CD4-positive, CD25-positive, alpha-beta regulatory T cell (primary cell): ENCODE results near the gene SARDH. TPM values are rescaled to one million over a fixed set of nuclear protein-coding genes. Genes with fewer than 3 reads are reported as not detected.

Experiments used
- ATAC-seq, 2 donors: fragments of 150-1000 bp; cut with Tn5 transposase; one replicate each; pipeline ENCODE4 v1.10.0; 2021; ENCODE audit warnings: low read depth in 2 of 2, moderate number of reproducible peaks in 2 of 2, moderate library complexity in 1 of 2
- DNase-seq, 3 donors: peaks; one replicate each; pipeline versions ENCODE4 v3.0.0 to v3.0.0-alpha.2; 2012 to 2022; ENCODE audit warnings: mixed read lengths in 1 of 3
- H3K27ac ChIP-seq: one replicate; pipeline ENCODE4 v1.7.0; 2013; ENCODE audit warnings: mild to moderate bottlenecking, low read length; ENCODE audit not compliant: insufficient read depth, poor library complexity, severe bottlenecking
- H3K27me3 ChIP-seq: one replicate; pipeline ENCODE4 v1.7.0; 2013; ENCODE audit warnings: low read length; ENCODE audit not compliant: control insufficient read depth, insufficient read depth
- H3K36me3 ChIP-seq: one replicate; pipeline ENCODE4 v1.7.0; 2013; ENCODE audit warnings: mild to moderate bottlenecking, low read length, moderate library complexity; ENCODE audit not compliant: control insufficient read depth, insufficient read depth
- H3K4me1 ChIP-seq: 2 replicates; pipeline ENCODE4 v1.7.0; 2013; ENCODE audit warnings: mild to moderate bottlenecking, low read length; ENCODE audit not compliant: insufficient read depth, control insufficient read depth, poor library complexity, severe bottlenecking
- H3K4me3 ChIP-seq: one replicate; pipeline ENCODE4 v1.7.0; 2013; ENCODE audit warnings: low read depth, mild to moderate bottlenecking, low read length, moderate library complexity
- H3K9me3 ChIP-seq, 2 experiments: 1 replicate in 1 of 2; 2 replicates in 1 of 2; pipeline ENCODE4 v1.7.0; 2013; ENCODE audit warnings: low read length in 2 of 2, mild to moderate bottlenecking in 1 of 2, moderate library complexity in 1 of 2; ENCODE audit not compliant: control insufficient read depth in 2 of 2
- H3K27ac Mint-ChIP-seq, 3 donors: one replicate each; pipeline ENCODE4 v1.8.0; 2020 to 2022; ENCODE audit warnings: mild to moderate bottlenecking in 3 of 3, mixed read lengths in 3 of 3, moderate library complexity in 2 of 3
- H3K27me3 Mint-ChIP-seq: one replicate; pipeline ENCODE4 v1.8.0; 2022; ENCODE audit warnings: mild to moderate bottlenecking, mixed read lengths
- H3K36me3 Mint-ChIP-seq: one replicate; pipeline ENCODE4 v1.8.0; 2020; ENCODE audit warnings: mixed read lengths
- H3K4me1 Mint-ChIP-seq, 4 donors: one replicate each; pipeline ENCODE4 v1.8.0; 2020 to 2022; ENCODE audit warnings: mixed read lengths in 4 of 4, mild to moderate bottlenecking in 1 of 4
- H3K4me3 Mint-ChIP-seq, 4 donors: one replicate each; pipeline ENCODE4 v1.8.0; 2020 to 2022; ENCODE audit warnings: mild to moderate bottlenecking in 4 of 4, mixed read lengths in 4 of 4, moderate library complexity in 3 of 4
- H3K9me3 Mint-ChIP-seq, 7 donors: one replicate each; pipeline ENCODE4 v1.8.0; 2020 to 2022; ENCODE audit warnings: mixed read lengths in 7 of 7, mild to moderate bottlenecking in 3 of 7, moderate library complexity in 2 of 7
- polyA plus RNA-seq, 4 donors: library from polyadenylated mRNA; unstranded; fragments of 300-500 nt; fragmentation: Illumina TruSeq; gene quantifications; one replicate each; pipeline ENCODE4 v1.2.3, GENCODE V29; 2021
- total RNA-seq: library from RNA; stranded (reverse); gene quantifications from one replicate; pipeline ENCODE4 v1.2.3, GENCODE V29; 2022

SARDH gene
- total and polyA plus RNA-seq, 5 donors from 2014 or later, result 5.8 to 15.6 (median 8.4) TPM

- no peak for DNase-seq
- H3K4me3 Mint-ChIP-seq, result no peak overlapping the region
- Histone ChIP-seq H3K27ac (no peak overlapping the region), H3K4me1 (no peaks in the 10 kb centered on the region), H3K36me3 (no peaks in the 10 kb centered on the region), H3K27me3 (no peaks in the 10 kb centered on the region), H3K4me3 (no peak overlapping the region), H3K9me3 (no peaks in the 10 kb centered on the region)
- peak overlapping the region in 1 of 3 donors; percentile 57 for H3K27ac Mint-ChIP-seq
- H3K36me3 Mint-ChIP-seq, result no peaks in the 10 kb centered on the region
- peaks cover under 1% of the 10 kb centered on the region for H3K27me3 Mint-ChIP-seq
- H3K4me1 Mint-ChIP-seq, result peaks cover 0 to 4% (median 2%) of the 10 kb centered on the region in 4 donors
- peaks cover 0 to 3% (median 0%) of the 10 kb centered on the region in 7 donors for H3K9me3 Mint-ChIP-seq
- no peak for ATAC-seq
Observed at GRCh38 chr9:133643978-133644760, 94.0 kb downstream of the SARDH start.

- Mint-ChIP-seq H3K27ac (no peak overlapping the region), H3K4me3 (no peak overlapping the region), H3K4me1 (peaks cover 0 to 4% (median 2%) of the 10 kb centered on the region in 4 donors), H3K27me3 (no peaks in the 10 kb centered on the region), H3K9me3 (peaks cover 0 to 3% (median 0%) of the 10 kb centered on the region in 7 donors), H3K36me3 (no peaks in the 10 kb centered on the region)
- H3K4me3 ChIP-seq, result no peak overlapping the region
- no peaks in the 10 kb centered on the region for H3K9me3 ChIP-seq
- no peak for DNase-seq
- H3K27ac ChIP-seq, result no peak overlapping the region
- H3K27me3 ChIP-seq, result no peaks in the 10 kb centered on the region
- H3K4me1 ChIP-seq, result no peaks in the 10 kb centered on the region
- no peaks in the 10 kb centered on the region for H3K36me3 ChIP-seq
- ATAC-seq, result no peak
Observed at GRCh38 chr9:133643362-133643755, 94.8 kb downstream of the SARDH start.

GRCh38 chr9:133642708-133643361 lies 95.3 kb downstream of the SARDH start:
- Histone ChIP-seq H3K4me3 (no peak overlapping the region), H3K27ac (no peak overlapping the region), H3K27me3 (no peaks in the 10 kb centered on the region), H3K36me3 (no peaks in the 10 kb centered on the region), H3K4me1 (no peaks in the 10 kb centered on the region), H3K9me3 (no peaks in the 10 kb centered on the region)
- Mint-ChIP-seq H3K36me3 (no peaks in the 10 kb centered on the region), H3K27me3 (no peaks in the 10 kb centered on the region), H3K9me3 (peaks cover 0 to 3% (median 0%) of the 10 kb centered on the region in 7 donors), H3K27ac (no peak overlapping the region), H3K4me1 (peaks cover 0 to 4% (median 2%) of the 10 kb centered on the region in 4 donors), H3K4me3 (no peak overlapping the region)
- DNase-seq, result no peak
- no peak for ATAC-seq

GRCh38 chr9:133641861-133642595 lies 96.1 kb downstream of the SARDH start:
- peaks cover 0 to 3% (median 0%) of the 10 kb centered on the region in 7 donors for H3K9me3 Mint-ChIP-seq

GRCh38 chr9:133641396-133641655 lies 96.8 kb downstream of the SARDH start:
- ATAC-seq, result no peak
- Mint-ChIP-seq H3K27me3 (peaks cover 4% of the 10 kb centered on the region), H3K27ac (no peak overlapping the region), H3K4me1 (peaks cover 0 to 4% (median 0%) of the 10 kb centered on the region in 4 donors), H3K36me3 (no peaks in the 10 kb centered on the region), H3K4me3 (no peak overlapping the region), H3K9me3 (peaks cover 0 to 3% (median 0%) of the 10 kb centered on the region in 7 donors)
- Histone ChIP-seq H3K36me3 (no peaks in the 10 kb centered on the region), H3K4me3 (no peak overlapping the region), H3K27me3 (no peaks in the 10 kb centered on the region), H3K27ac (no peak overlapping the region), H3K4me1 (no peaks in the 10 kb centered on the region), H3K9me3 (no peaks in the 10 kb centered on the region)
- DNase-seq, result no peak

More at GRCh38 chr9:133641861-133642595, 96.1 kb downstream of the SARDH start:
- H3K9me3 ChIP-seq, result no peaks in the 10 kb centered on the region
- H3K4me3 Mint-ChIP-seq, result no peak overlapping the region
- H3K27ac Mint-ChIP-seq, result no peak overlapping the region
- H3K27ac ChIP-seq, result no peak overlapping the region
- H3K27me3 Mint-ChIP-seq, result peaks cover 4% of the 10 kb centered on the region
- no peaks in the 10 kb centered on the region for H3K36me3 ChIP-seq
- H3K4me1 Mint-ChIP-seq, result peaks cover 0 to 4% (median 0%) of the 10 kb centered on the region in 4 donors
- H3K4me3 ChIP-seq, result no peak overlapping the region
- ATAC-seq, result no peak
- DNase-seq, result no peak
- no peaks in the 10 kb centered on the region for H3K27me3 ChIP-seq
- H3K4me1 ChIP-seq, result no peaks in the 10 kb centered on the region
- H3K36me3 Mint-ChIP-seq, result no peaks in the 10 kb centered on the region

- Histone ChIP-seq H3K4me3 (no peak overlapping the region), H3K36me3 (no peaks in the 10 kb centered on the region), H3K27ac (no peak overlapping the region), H3K9me3 (no peaks in the 10 kb centered on the region), H3K4me1 (no peaks in the 10 kb centered on the region), H3K27me3 (no peaks in the 10 kb centered on the region)
- no peak for ATAC-seq
- no peak for DNase-seq
- no peaks in the 10 kb centered on the region for H3K36me3 Mint-ChIP-seq
- peak overlapping the region in 1 of 3 donors; percentile 33 for H3K27ac Mint-ChIP-seq
- no peak overlapping the region for H3K4me3 Mint-ChIP-seq
- H3K4me1 Mint-ChIP-seq, result peaks cover 0 to 4% (median 0%) of the 10 kb centered on the region in 4 donors
- H3K27me3 Mint-ChIP-seq, result peaks cover 4% of the 10 kb centered on the region
- H3K9me3 Mint-ChIP-seq, result peaks cover 0 to 3% (median 0%) of the 10 kb centered on the region in 7 donors
Observed at GRCh38 chr9:133640580-133641395, 97.4 kb downstream of the SARDH start.

GRCh38 chr9:133640160-133640559 lies 98.0 kb downstream of the SARDH start:
- no peaks in the 10 kb centered on the region for H3K36me3 ChIP-seq
- no peak overlapping the region for H3K4me3 Mint-ChIP-seq
- no peak overlapping the region for H3K4me3 ChIP-seq
- DNase-seq (no peak), ATAC-seq (no peak)
- peak overlapping the region in 1 of 3 donors; percentile 33 for H3K27ac Mint-ChIP-seq
- H3K4me1 Mint-ChIP-seq, result peaks cover 0 to under 1% (median 0%) of the 10 kb centered on the region in 4 donors
- no peaks in the 10 kb centered on the region for H3K4me1 ChIP-seq
- H3K27me3 Mint-ChIP-seq, result peaks cover 4% of the 10 kb centered on the region
- no peaks in the 10 kb centered on the region for H3K27me3 ChIP-seq
- H3K9me3 ChIP-seq, result no peaks in the 10 kb centered on the region
- H3K27ac ChIP-seq, result no peak overlapping the region
- H3K36me3 Mint-ChIP-seq, result no peaks in the 10 kb centered on the region
- H3K9me3 Mint-ChIP-seq, result peaks cover 0 to 3% (median 0%) of the 10 kb centered on the region in 7 donors
